ENCODE results near the gene AUP1. TPM values are rescaled to one million over a fixed set of nuclear protein-coding genes. Genes with fewer than 3 reads are reported as not detected.
A peak's percentile ranks its signal among the peaks of the same experiment; 100 is the strongest.

Gene AUP1
- total and polyA plus RNA-seq, 2 of the 8 experiments (the other 6 are each of a cell fraction or from before 2014, with no cell fraction given) = 83.4 to 121 TPM

DNA sequence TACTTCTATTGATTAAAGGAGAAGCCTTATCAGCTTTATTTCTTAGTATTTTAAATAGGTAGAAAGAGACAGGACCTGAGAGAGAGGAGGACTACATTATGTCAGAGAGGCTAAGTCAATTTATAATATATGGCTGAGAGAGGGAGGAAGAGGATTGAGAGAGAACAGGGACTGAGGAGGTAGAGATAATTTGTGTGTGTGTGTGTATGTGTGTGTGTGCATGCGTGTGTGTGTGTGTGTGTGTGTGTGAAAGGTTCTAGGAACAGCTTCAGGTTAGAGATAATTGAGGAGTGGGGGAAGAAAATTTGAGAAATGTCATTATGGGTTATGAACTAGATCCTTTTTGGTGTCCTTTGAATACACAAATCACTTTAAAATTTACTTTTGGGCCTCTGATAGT lies 40.2 kb upstream of the AUP1 start:
- Histone ChIP-seq H3K9ac (replicated peaks in 1 of 4; ENCODE audit: extremely low read depth in 1 of 4, low read depth in 3 of 4, low read length in 3 of 4) (no peak overlapping the region), H4K8ac (ENCODE audit: extremely low read depth, insufficient read depth, low read length) (no peak overlapping the region), H3K9me3 (ENCODE audit: insufficient read depth in 2 of 2, low read depth in 1 of 2, low read length in 1 of 2) (no peaks in the 10 kb centered on the region), H2AK5ac (ENCODE audit: low read depth, low read length) (no peak overlapping the region), H3K18ac (ENCODE audit: extremely low read depth, low read length) (no peak overlapping the region), H3K27ac (ENCODE audit: low read depth, low read length) (no peak overlapping the region), H3K56ac (replicated peaks; ENCODE audit: insufficient read length, low read depth, low read length) (peak overlapping the region; percentile 90), H3K14ac (ENCODE audit: insufficient read length) (no peak overlapping the region), H4K91ac (replicated peaks; ENCODE audit: insufficient read length, low read length) (no peak overlapping the region), H4K5ac (ENCODE audit: insufficient read length, low read depth, low read length) (no peak overlapping the region), H2BK120ac (replicated peaks; ENCODE audit: low read depth, low read length) (no peak overlapping the region), H2BK5ac (ENCODE audit: low read depth, low read length) (no peak overlapping the region), H2BK12ac (ENCODE audit: low read depth, low read length) (no peak overlapping the region), H3K79me2 (ENCODE audit: control insufficient read depth in 1 of 2, insufficient read depth in 2 of 2, low read length in 2 of 2) (no peaks in the 10 kb centered on the region), H3K23ac (ENCODE audit: insufficient read length) (no peak overlapping the region), H3K4me2 (ENCODE audit: insufficient read depth in 1 of 2, low read depth in 2 of 2, low read length in 2 of 2) (no peak overlapping the region), H3K4ac (replicated peaks; ENCODE audit: insufficient read length, low read depth, low read length) (no peak overlapping the region), H2BK20ac (ENCODE audit: low read length) (no peak overlapping the region), H3K79me1 (ENCODE audit: low read depth, low read length) (0 out of 2 replicates have a peak, but pooled peaks cover 2% of the 10 kb centered on the region), H3K23me2 (ENCODE audit: low read depth, low read length) (peaks cover 2% of the 10 kb centered on the region; the same call in 1 of the 2 replicates), H2AFZ (ENCODE audit: low read length) (no peak overlapping the region), H3K4me3 (ENCODE audit: extremely low read depth in 1 of 4, insufficient read depth in 2 of 4, low read depth in 3 of 4, low read length in 4 of 4) (no peak overlapping the region), H3K27me3 (replicated peaks in 1 of 4; ENCODE audit: control insufficient read depth in 3 of 4, extremely low read depth in 1 of 4, insufficient read depth in 3 of 4, low read length in 3 of 4) (no peaks in the 10 kb centered on the region), H4K20me1 (replicated peaks in 1 of 2; ENCODE audit: control insufficient read depth in 1 of 2, insufficient read depth in 2 of 2, low read length in 2 of 2) (no peaks in the 10 kb centered on the region), H2BK15ac (ENCODE audit: low read length) (no peak overlapping the region), H3K4me1 (replicated peaks in 1 of 4; ENCODE audit: control insufficient read depth in 3 of 4, insufficient read depth in 4 of 4, low read length in 3 of 4) (no peaks in the 10 kb centered on the region), H3K36me3 (ENCODE audit: control insufficient read depth in 2 of 4, insufficient read depth in 4 of 4, low read length in 3 of 4) (no peaks in the 10 kb centered on the region)
- POLR2A ChIA-PET (ENCODE audit: partially characterized antibody) = interaction anchor here (1.7 kb wide), 1 partner anchor 14 kb away, joined by 5 read pairs; no protein-coding TSS in a partner anchor
- TF ChIP-seq TEAD4 (IDR thresholded peaks at IDR 0.05; ENCODE audit: low read depth, low read length) (no peak), YY1 (IDR thresholded peaks at IDR 0.05; ENCODE audit: low read depth, low read length) (no peak), SP4 (IDR thresholded peaks at IDR 0.05; ENCODE audit: low read length) (no peak), SP2 (IDR thresholded peaks at IDR 0.05; ENCODE audit: low read length) (no peak), EGR1 (IDR thresholded peaks at IDR 0.05; ENCODE audit: borderline replicate concordance, low read depth, low read length) (no peak)
- TF ChIP-seq, protein P1, sequence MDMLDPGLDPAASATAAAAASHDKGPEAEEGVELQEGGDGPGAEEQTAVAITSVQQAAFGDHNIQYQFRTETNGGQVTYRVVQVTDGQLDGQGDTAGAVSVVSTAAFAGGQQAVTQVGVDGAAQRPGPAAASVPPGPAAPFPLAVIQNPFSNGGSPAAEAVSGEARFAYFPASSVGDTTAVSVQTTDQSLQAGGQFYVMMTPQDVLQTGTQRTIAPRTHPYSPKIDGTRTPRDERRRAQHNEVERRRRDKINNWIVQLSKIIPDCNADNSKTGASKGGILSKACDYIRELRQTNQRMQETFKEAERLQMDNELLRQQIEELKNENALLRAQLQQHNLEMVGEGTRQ (IDR thresholded peaks at IDR 0.05; ENCODE audit: low read length) = no peak
- DNase-seq (ENCODE audit: low read depth in 1 of 2, low spot score in 2 of 2) (no peak), FAIRE-seq (no peak)
- WGBS, 2 experiments (ENCODE audit: extremely low coverage in 1 of 2, insufficient coverage in 1 of 2, insufficient read length in 1 of 2, insufficient replicate concordance in 2 of 2, low coverage in 1 of 2, low lambda C conversion rate in 2 of 2, missing lambda C conversion rate in 1 of 2) = 69% methylated on average over 1 of the region's 1 CpG; no CpG with 5 or more reads in 1 of the 2 experiments
- CTCF ChIA-PET (ENCODE audit: partially characterized antibody) = interaction anchor here (4.4 kb wide), 1 partner anchor 17 kb away, joined by 24 read pairs; no protein-coding TSS in a partner anchor
